Non-pigmented ciliary epithelial cell (primary cell): ENCODE measurements around the gene CDH4.
"Not testable (repeated sequence)": the region's sequence is repeated elsewhere in the genome, so short reads cannot be mapped to it uniquely, and the experiment has no call there.

ENCODE experiments used
- DNase-seq: peaks from one replicate; pipeline ENCODE4 v3.0.0-alpha.2; 2010; ENCODE audit warnings: low read depth

The CDH4 gene

DNA sequence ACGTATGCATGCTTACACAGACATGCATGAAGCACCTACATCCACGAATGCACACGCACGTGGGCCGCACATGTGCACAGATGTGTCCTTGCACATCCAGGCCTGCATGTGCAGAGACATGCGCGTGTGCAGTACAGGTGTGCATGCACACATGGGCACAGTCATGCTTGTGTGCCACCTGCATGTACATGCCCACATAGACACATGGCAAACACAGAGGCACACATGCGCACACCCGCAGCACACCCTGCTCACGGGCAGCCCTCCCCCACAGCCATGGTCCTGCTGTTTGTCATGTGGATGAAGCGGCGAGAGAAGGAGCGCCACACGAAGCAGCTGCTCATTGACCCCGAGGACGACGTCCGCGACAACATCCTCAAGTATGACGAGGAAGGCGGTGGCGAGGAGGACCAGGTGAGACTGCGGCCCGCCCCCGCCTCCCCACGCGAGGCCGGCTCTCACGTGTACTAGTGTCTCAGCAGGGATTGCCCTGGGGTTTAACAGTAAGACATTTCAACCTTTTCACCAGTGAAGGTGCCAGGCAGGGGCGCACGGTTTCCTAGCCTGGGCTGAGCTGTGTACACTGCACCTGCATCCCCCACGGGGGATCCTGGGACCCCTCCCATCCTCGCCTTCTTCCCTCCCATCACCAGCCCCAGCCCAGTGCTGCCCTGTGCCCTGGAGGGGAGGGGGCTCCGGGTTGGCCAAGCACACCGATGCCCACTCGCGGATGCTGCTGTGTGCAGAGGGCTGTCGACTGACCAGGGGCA, 680.8 kb downstream of the CDH4 start:
- DNase-seq, result no peak

DNA sequence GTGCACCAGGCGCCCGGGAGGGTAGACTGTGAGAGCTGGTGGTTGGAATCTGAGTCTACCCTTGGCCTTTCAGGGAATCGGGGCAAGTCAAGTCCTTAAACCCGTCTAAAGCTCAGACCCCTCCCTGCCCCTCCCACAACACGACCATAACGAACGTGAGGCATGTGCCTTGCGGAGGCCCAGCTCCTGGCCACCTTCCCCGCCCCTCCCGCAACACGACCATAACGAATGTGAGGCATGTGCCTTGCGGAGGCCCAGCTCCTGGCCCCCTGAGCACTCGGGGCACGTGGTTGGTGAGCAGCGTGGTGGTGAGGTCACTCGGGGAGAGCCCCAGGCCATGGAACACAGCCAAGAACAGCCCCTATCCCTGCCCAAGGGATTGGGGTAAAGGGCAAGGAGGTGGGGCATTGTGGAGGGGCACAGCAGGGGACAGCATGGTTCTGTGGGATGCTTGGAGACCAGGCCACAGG, 681.5 kb downstream of the CDH4 start:
- DNase-seq, result no peak

DNA sequence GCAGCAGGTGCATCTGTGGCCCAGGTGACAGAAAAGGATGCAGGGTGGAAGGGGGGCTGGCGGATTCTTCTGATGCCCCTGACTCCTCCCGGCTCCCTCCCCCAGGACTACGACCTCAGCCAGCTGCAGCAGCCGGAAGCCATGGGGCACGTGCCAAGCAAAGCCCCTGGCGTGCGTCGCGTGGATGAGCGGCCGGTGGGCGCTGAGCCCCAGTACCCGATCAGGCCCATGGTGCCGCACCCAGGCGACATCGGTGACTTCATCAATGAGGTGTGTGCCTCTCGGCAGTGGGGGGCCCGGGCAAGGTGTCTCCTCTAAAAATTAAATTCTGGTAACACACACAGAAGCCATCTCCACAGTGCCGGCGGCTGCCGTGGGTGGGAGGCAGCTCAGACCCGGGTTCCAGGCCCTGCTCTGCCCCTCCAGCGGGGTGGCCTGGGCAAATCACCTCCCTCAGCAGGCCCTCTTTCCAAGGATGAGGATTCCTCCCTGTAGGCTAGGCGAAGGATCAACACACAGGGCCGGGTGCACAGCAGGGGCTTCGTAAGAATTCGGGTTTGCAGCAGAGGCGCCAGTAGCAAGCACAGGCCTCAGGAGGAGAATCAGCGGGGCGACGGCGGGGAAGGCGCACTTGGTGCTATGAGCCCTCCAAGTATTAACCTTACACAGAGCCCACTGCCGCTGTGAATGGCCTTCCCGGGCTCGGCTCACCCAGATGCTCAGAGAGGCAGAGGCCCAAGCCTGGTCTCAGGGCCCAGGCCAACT, 682.1 kb downstream of the CDH4 start:
- DNase-seq, result no peak

DNA sequence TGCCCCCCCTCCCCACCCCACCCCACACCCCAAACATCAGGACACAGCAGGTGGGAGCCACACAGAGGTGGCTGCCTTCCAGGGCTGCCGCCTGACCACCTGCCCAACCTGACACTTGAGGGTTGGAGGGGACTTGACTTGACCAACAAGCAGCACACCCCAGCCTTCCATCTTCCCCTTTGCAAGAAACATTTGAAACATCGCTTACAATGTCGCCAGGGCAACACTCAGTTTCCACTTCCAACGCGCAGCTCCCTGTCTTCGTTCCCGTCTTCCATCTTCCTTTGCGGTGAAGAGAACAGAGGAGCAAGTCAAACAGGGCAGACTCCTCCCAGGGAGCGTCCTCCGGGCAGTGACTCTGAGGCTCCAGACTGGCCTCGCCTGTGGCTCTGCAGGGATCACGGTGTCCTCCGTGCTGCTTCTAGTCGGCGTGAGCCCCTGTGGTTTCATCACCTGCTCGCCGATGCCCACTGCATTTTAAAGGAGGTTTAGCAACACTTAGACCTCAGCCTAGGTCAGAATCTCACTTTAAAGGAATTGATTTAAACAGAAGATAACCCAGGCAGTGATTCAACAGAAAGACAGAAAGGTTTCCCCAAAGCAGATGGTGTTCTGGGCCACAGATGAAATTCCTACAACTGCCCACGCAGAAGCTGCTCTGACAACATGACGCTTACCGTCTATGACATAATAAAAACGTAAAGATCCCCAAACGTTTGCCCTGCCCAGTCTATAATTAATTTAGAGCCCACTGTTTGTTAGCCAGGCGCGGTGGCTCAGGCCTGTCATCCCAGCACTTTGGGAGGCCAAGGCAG, 682.9 kb downstream of the CDH4 start:
- peak; percentile 13 for DNase-seq

DNA sequence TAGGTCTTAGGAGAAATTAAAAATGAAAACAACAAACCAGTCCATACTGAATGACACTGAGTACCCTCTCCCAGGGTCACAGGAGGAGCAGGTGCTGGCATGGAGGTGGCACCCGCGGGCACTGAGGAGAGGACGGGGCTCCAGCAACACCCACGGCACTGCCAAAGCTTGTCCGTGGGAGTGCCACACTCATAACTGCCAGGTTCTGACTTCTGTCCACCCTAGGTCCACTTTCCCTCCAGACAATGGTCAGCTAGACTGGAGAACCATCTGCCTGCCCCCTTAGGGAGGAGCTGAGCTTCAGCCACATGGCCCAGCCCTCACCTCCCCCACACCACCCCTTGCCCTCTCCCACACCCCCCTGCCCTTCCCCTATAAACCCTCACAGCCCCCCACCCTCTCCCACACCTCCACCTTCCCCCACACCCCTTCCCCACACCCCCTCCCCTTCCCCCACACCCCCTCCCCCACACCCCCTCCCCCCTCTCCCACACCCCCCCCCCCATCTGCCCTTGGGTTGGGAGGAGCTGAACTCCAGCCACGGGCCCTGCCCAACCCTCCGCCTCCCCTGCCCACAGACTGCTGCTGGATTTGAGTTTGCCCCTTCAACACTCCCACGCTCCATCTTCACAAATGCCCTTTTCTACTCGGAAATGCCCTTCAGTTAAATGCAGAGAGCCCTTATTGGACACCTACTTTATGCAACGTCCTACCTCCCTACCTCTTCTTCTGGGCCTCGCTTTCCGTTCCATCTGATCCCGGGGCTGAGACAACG, 684.1 kb downstream of the CDH4 start:
- no peak for DNase-seq

DNA sequence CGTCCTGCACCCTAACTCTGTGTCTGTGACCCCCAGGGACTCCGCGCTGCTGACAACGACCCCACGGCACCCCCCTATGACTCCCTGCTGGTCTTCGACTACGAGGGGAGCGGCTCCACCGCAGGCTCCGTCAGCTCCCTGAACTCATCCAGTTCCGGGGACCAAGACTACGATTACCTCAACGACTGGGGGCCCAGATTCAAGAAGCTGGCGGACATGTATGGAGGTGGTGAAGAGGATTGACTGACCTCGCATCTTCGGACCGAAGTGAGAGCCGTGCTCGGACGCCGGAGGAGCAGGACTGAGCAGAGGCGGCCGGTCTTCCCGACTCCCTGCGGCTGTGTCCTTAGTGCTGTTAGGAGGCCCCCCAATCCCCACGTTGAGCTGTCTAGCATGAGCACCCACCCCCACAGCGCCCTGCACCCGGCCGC, 684.7 kb downstream of the CDH4 start:
- no peak for DNase-seq

DNA sequence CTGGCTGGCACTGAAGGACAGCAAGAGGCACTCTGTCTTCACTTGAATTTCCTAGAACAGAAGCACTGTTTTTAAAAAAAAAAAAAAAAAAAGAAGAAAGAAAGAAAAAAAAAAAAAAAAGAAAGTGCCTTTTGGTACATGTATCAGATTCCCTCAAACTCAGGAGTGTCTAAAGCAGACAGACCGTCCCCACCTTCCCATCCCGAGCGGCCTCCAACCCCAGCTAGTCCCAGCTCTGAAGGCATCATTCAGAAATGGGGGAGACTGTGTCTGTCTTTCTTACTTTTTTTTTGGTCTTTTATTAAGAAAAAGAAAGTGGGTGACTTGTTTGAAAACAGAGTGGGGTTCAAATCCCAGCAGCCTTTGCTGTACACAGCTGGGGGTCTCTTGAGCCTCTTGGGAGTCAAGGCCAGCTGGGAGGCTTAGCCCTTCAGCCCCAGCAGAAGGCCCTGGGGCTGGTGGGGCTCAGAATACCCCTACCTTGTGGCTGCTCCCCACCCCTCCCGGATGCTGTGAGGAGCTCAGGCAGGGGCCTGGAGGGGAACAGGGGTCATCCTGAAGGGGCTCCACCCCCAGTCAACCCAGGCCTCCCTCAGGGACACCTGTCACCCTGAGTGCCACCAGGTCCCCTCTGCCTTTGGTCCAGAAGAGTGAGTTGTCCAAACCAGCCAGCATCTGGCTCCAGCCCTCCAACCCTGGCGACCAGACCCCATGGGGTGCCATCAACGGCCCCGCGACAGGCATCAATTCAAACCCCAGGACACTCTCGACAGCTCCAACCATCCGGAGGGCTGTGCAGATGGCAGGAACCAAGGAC, 685.3 kb downstream of the CDH4 start:
- no peak for DNase-seq

DNA sequence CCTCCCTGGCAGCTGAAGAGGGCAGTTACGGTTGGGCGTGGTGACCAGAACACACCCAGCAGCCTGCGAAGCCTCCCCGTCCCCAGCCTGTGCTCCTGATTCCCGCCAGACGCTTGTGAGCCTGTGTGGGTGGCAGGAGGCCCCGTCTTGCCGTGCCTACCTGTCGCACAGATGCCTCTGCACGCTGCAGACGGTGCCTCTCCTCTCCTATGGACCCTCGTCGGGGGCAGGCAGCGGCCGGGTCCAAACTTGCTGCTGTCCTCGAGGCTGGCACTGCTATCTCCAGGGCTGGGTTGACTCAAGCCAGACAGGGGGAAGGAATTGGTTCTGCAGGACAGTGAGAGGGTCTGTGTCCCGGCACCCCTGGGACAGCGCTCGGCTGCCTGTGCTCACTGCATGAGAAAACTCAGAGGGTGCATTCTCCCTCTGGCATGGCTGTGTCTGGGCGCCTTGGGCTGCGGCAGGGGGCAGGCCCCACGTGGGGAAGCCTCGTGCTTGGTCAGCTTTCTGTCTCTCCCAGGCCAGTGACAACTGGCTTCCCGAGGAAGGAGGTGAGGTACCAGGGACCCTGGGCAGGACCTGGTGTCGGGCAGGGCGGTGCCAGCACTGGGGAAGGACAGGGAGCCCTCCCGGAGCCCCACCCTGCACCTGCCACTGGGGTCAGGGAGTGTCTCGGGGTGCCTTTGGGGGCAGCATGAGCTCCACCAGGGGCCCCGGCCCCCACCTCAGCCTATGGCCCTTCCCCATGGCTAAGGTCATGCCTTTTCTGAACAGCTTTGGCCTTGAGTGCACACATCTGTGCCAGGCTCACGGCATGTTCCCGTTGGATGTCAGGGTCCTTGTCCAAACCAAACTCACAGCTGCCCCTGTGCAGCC, 686.1 kb downstream of the CDH4 start:
- DNase-seq, result no peak

DNA sequence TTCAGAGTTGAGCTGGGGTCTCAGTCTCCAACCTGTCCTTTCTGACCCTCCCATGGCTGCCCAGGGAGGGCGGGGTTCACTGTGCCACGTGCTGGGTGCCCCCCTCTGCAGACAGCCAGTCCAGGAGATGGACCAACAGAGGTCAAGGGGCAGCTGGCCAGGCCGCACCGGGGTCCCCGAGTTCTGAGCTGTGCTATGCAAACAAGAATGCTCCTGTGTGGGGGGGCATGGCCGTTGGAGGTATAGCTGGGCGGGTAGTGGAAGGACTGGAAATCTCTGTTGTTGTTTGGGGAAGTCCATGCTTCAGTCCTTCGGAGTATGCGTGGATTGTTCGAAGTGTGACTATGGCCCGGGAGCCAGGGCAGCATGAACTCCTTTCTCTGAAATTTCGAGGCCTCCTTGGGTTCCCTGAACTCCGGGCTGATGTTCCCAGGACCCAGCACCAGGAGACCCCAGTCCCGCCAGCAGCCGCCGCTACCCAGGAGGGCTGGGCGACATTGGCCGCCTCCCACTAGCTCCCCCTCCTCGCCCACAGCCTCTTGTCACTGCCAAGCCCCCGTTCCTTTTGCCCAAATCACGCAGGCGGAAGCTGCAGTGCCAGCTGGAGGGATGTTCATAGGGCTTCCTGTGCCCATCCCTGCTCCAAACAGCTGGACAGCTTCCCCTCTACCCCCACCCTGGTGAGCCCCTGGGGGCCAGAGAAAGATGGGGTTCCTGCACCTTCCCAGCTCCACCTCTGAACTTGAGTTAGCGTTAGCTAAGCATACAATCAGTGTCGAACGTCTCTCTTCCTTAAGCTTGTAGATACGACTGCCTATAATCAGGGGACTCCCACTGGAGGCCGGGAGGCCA, 687.0 kb downstream of the CDH4 start:
- DNase-seq, result no peak

DNA sequence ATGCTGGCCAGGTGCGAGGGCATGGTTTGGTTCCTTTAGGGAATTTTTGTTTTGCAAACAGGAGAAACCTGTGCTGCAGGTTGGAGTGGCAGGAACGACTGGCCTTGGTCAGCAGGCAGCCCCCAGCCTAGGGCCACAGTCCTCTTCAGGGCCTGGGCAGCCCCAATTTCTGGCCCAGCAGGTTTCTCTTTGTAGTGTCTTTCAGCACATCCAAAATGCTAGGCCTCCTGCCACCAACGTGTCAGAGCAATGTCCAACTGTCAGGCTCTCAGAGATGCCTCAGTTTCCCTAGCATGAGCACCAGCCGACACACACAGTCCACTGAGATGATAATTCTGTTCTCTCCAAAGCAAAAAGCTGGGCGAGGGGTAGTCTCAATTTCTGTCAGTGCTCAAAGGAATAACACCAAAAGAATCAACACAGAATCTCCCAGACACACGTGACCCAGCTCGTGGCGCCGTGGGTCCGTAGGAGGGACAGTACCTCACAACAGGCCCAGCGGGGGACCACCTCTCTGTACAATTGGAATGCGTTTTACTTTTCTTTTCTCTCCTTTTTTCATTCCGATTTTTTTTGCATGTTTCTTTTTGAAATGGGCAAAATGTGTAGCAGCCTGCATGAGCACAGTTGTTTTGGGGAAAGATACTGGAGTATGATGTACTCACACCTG, 687.8 kb downstream of the CDH4 start:
- no peak for DNase-seq

DNA sequence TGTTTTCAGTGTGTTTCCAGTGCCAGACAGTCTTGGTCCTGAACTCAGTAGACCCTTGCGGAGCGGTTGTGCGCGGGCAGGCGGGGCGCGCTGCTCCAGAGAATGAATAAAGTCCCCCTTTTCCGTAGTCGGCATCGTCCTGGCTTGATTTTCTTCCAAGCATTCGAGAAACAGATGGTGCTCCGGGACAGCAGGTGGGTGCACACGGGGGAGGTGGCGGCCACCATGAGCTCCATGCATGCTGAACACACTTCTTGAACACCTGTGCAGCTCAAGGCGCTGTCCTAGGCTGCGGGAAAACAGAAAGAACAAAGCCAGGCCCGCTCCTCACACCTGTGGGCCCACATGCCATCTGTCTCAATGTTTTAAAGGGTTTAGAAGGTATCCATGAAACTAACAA, 688.4 kb downstream of the CDH4 start:
- no peak for DNase-seq

DNA sequence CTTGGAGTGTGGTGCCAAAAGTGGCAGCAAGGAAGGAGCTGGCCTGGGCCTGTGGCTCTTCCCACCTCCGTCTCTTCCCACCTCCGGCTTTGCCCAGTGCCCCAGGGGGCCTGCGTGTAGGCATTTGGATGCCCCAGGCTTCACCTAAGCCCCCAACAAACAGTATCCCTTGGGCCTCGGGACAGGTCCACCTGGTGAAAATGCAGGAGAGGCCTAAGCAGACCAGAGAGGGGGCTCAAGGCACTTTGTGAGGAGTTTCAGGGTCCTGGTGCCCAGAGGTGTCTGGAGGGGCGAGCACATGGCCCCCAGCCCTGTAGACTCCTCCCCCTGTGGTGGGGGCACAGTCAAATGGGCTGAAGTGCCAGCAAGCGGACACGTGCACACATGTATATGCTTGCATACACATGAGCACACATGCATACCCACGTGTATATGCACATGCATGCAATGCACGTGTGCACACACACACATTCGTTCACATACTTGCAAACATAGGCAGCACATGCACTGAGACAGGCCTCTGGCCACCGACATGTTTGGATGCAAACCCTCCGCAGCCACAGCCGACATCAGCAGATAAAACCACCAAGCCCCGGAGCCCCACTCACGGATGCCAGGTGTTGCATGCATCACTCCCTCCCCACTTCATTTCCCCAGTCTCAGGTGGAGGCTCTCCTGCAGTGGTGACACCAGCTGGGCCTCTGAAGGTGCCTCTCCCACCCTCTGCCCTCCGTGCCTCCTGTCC, 689.1 kb downstream of the CDH4 start:
- DNase-seq, result no peak

DNA sequence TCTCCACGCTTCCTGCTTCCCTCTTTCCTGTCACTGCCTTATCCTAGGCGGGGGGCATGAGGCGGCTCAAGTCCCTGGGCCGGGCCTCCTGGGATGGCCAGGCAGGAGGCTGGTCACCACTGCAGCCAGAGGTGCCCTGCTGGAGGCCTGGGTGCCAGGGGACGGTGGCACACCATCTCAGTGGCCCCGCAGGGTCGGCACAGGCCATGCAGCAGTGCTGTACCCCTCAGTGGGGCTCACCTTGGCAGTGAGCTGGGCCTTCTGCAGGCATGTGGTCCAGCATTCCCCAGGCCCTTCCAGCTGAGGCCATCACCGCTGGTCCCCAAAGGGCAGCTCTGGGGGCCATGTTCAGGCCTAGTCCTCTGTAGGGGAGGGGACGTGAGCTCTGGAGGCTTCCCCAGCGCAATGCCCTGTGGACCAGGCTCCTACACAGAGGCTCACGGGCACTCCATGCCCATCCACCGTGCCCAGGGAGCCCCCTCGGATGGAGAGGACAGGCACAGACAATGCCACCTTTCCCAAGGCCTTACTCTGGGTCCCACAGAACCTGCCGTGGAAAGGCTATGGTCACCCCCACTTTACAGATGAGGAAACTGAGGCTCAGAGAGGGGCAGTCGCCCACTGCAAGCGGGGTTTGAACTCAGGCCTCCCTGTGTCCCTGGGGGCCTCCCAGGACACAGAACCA, 689.8 kb downstream of the CDH4 start:
- no peak for DNase-seq

DNA sequence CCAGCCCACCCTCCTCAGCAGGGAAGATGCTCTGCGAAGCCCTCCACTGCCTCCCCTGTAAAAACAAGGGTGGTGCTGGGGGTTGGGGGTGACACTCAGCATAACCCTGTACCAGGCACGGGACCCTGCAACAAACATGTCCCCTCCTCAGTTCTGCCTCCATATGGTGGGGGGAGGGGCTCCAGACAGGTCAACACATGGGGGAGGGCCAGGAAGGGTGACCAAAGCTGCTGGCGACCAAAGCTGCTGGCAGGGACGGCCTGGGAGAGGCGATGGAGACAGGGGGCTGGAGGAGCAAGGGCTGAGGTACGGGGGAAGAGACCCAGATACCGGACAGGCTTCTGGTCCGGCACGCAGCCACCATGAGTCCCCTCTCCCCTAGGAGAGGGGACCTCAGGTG, 690.5 kb downstream of the CDH4 start:
- no peak for DNase-seq

DNA sequence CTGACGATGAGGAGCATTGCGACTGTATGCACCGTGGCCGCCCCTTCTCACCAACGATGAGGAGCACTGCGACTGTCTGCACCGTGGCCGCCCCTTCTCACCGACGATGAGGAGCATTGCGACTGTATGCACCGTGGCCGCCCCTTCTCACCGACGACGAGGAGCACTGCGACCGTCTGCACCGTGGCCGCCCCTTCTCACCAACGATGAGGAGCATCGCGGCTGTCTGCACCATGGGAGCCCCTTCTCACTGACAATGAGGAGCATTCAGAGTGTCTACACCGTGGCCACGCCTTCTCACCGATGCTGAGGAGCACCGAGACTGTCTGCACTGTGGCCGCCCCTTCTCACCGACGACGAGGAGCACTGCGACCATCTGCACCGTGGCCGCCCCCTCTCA, 692.9 kb downstream of the CDH4 start:
- DNase-seq, result not testable (repeated sequence)

DNA sequence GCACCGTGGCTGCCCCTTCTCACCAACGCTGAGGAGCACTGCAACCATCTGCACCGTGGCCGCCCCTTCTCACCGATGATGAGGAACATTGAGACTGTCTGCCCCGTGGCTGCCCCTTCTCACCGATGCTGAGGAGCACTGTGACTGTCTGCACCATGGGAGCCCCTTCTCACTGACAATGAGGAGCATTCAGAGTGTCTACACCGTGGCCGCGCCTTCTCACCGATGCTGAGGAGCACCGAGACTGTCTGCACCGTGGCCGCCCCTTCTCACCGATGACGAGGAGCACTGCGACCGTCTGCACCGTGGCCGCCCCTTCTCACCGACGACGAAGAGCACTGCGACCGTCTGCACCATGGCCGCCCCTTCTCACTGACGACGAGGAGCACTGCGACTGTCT, 693.4 kb downstream of the CDH4 start:
- not testable (repeated sequence) for DNase-seq

DNA sequence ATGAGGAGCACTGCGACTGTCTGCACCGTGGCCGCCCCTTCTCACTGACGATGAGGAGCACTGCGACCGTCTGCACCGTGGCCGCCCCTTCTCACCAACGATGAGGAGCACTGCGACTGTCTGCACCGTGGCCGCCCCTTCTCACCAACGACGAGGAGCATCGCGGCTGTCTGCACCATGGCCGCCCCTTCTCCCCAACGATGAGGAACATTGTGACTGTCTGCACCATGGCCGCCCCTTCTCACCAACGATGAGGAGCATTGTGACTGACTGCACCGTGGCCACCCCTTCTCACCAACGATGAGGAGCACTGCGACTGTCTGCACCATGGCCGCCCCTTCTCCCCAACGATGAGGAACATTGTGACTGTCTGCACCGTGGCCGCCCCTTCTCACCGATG, 696.0 kb downstream of the CDH4 start:
- not testable (repeated sequence) for DNase-seq
